Endometrial microvascular endothelial cells (primary cell): ENCODE measurements around the gene FGG. TPM values are rescaled to one million over a fixed set of nuclear protein-coding genes. Genes with fewer than 3 reads are reported as not detected.
"Not testable (repeated sequence)": the region's sequence is repeated elsewhere in the genome, so short reads cannot be mapped to it uniquely, and the experiment has no call there.

Experiments
- in situ Hi-C: cut with HindIII; loops from 2 replicates; pipeline ENCODE4 v1.10.0; 2017; ENCODE audit warnings: low sequenced_read_pairs, low pct_unique_long_range_greater_than_20kb; ENCODE audit errors: inconsistent ontology term
- total RNA-seq: library from RNA; depleted of rRNA; stranded (reverse); fragments of >200 nt; gene quantifications from one replicate; pipeline ENCODE4 v1.2.3, GENCODE V29; 2015; ENCODE audit errors: inconsistent ontology term

Gene FGG
- total RNA-seq, 1 donor from 2014 or later, result not detected

GRCh38 chr4:154616287-154616686 lies 3.8 kb upstream of the FGG start:
- in situ Hi-C loops, result no loop called here

GRCh38 chr4:154615211-154615610 lies 2.8 kb upstream of the FGG start:
- in situ Hi-C loops, result no loop called here

GRCh38 chr4:154614306-154614705 lies 1.9 kb upstream of the FGG start:
- in situ Hi-C loops, result no loop called here

GRCh38 chr4:154611833-154612232 lies 623 bp downstream of the FGG start:
- in situ Hi-C loops, result no loop called here

- in situ Hi-C loops, result no loop called here
These were observed 1.9 kb downstream of the FGG start for GRCh38 chr4:154610582-154610981.

- in situ Hi-C loops, result no loop called here
These were observed 2.9 kb downstream of the FGG start for GRCh38 chr4:154609532-154609931.

GRCh38 chr4:154608361-154609252 lies 3.8 kb downstream of the FGG start:
- in situ Hi-C loops, result no loop called here

- in situ Hi-C loops, result no loop called here
These were observed 5.4 kb downstream of the FGG start for GRCh38 chr4:154606728-154607723.

GRCh38 chr4:154604696-154605200 lies 7.7 kb downstream of the FGG start:
- in situ Hi-C loops, result no loop called here

GRCh38 chr4:154603033-154603943 lies 9.2 kb downstream of the FGG start:
- in situ Hi-C loops, result no loop called here

GRCh38 chr4:154602404-154603020 lies 9.9 kb downstream of the FGG start:
- in situ Hi-C loops, result no loop called here

- in situ Hi-C loops, result no loop called here
These were observed 14.4 kb downstream of the FGG start for GRCh38 chr4:154597798-154598774.

GRCh38 chr4:154597281-154597680 lies 15.2 kb downstream of the FGG start:
- in situ Hi-C loops, result not testable (repeated sequence)

GRCh38 chr4:154595807-154596206 lies 16.6 kb downstream of the FGG start:
- in situ Hi-C loops, result no loop called here

GRCh38 chr4:154594343-154594742 lies 18.1 kb downstream of the FGG start:
- in situ Hi-C loops, result not testable (repeated sequence)

- in situ Hi-C loops, result no loop called here
These were observed 18.6 kb downstream of the FGG start for GRCh38 chr4:154593868-154594267.

GRCh38 chr4:154591890-154592289 lies 20.6 kb downstream of the FGG start:
- in situ Hi-C loops, result no loop called here
